HL-60/S4 treated with phorbol 12-myristate 13-acetate at 8.2 ng/mL for 4 days and 3 days (cell line): ENCODE data around the gene LIG3.
"Not testable (repeated sequence)": the region's sequence is repeated elsewhere in the genome, so short reads cannot be mapped to it uniquely, and the experiment has no call there.

Experiments
- in situ Hi-C: fragments of 300-500 bp; cut with MboI; formaldehyde crosslinking; loops from 2 replicates; pipeline ENCODE4 v1.15.0; 2022; ENCODE audit warnings: low sequenced_read_pairs

Gene LIG3

GRCh38 chr17:34980353-34980680, at the start of gene LIG3:
Gene LIG3, plus strand, starts transcription at chr17:34980512. Its CDS starts 2,494 bp downstream, at chr17:34983006.
- in situ Hi-C loops = loop anchor here (25.0 kb wide), 1 partner anchor 568 kb away; no protein-coding TSS in a partner anchor

GRCh38 chr17:34950780-34951179, 29.5 kb upstream of the LIG3 start:
- in situ Hi-C loops = not testable (repeated sequence)

- in situ Hi-C loops = no loop called here
These were observed 21.9 kb upstream of the LIG3 start for GRCh38 chr17:34958438-34958837.

GRCh38 chr17:34961093-34961911, 19.0 kb upstream of the LIG3 start, which contains the start of the genes CCT6B and ZNF830:
Gene CCT6B, minus strand, starts transcription at chr17:34961460. Its CDS starts 67 bp downstream, at chr17:34961393.
Gene ZNF830, plus strand, starts transcription at chr17:34961540. Its CDS starts 27 bp downstream, at chr17:34961567.
- in situ Hi-C loops = no loop called here

GRCh38 chr17:34974179-34974578, 6.1 kb upstream of the LIG3 start:
- in situ Hi-C loops = no loop called here

- in situ Hi-C loops = loop anchor here (25.0 kb wide), 1 partner anchor 563 kb away; no protein-coding TSS in a partner anchor
These were observed 5.2 kb upstream of the LIG3 start for GRCh38 chr17:34974794-34975785.

GRCh38 chr17:34979153-34979552, 1.2 kb upstream of the LIG3 start:
- in situ Hi-C loops = loop anchor here (25.0 kb wide), 1 partner anchor 567 kb away; no protein-coding TSS in a partner anchor

GRCh38 chr17:34979650-34980352, 511 bp upstream of the LIG3 start:
- in situ Hi-C loops = loop anchor here (25.0 kb wide), 1 partner anchor 568 kb away; no protein-coding TSS in a partner anchor

- in situ Hi-C loops = loop anchor here (25.0 kb wide), 1 partner anchor 569 kb away; no protein-coding TSS in a partner anchor
These were observed 597 bp downstream of the LIG3 start for GRCh38 chr17:34980681-34981537.

GRCh38 chr17:34981538-34982241, 1.4 kb downstream of the LIG3 start:
- in situ Hi-C loops = loop anchor here (25.0 kb wide), 1 partner anchor 569 kb away; no protein-coding TSS in a partner anchor

GRCh38 chr17:34987232-34987631, 6.9 kb downstream of the LIG3 start:
- in situ Hi-C loops = loop anchor here (25.0 kb wide), 1 partner anchor 575 kb away; no protein-coding TSS in a partner anchor

- in situ Hi-C loops = loop anchor here (25.0 kb wide), 1 partner anchor 576 kb away; no protein-coding TSS in a partner anchor
These were observed 8.3 kb downstream of the LIG3 start for GRCh38 chr17:34988644-34989043.

- in situ Hi-C loops = loop anchor here (25.0 kb wide), 1 partner anchor 577 kb away; no protein-coding TSS in a partner anchor
These were observed 9.2 kb downstream of the LIG3 start for GRCh38 chr17:34989473-34989872.

- in situ Hi-C loops = loop anchor here (25.0 kb wide), 1 partner anchor 579 kb away; no protein-coding TSS in a partner anchor
These were observed 10.6 kb downstream of the LIG3 start for GRCh38 chr17:34990921-34991365.

GRCh38 chr17:34991606-34992005, 11.3 kb downstream of the LIG3 start:
- in situ Hi-C loops = loop anchor here (25.0 kb wide), 1 partner anchor 579 kb away; no protein-coding TSS in a partner anchor

- in situ Hi-C loops = loop anchor here (25.0 kb wide), 1 partner anchor 581 kb away; no protein-coding TSS in a partner anchor
These were observed 12.7 kb downstream of the LIG3 start for GRCh38 chr17:34993031-34993430.

- in situ Hi-C loops = loop anchor here (5.0 to 25.0 kb wide), 2 partner anchors 126 to 584 kb away; partner anchors contain the start of gene FNDC8
These were observed 16.3 kb downstream of the LIG3 start for GRCh38 chr17:34996422-34997285.
